RPMI8226 (cell line): ENCODE measurements around the gene ACSL4.
"Not testable (repeated sequence)": the region's sequence is repeated elsewhere in the genome, so short reads cannot be mapped to it uniquely, and the experiment has no call there.

Source experiments
- DNase-seq: peaks from one replicate; pipeline ENCODE4 v3.0.0-alpha.2; 2015

The ACSL4 gene

DNA sequence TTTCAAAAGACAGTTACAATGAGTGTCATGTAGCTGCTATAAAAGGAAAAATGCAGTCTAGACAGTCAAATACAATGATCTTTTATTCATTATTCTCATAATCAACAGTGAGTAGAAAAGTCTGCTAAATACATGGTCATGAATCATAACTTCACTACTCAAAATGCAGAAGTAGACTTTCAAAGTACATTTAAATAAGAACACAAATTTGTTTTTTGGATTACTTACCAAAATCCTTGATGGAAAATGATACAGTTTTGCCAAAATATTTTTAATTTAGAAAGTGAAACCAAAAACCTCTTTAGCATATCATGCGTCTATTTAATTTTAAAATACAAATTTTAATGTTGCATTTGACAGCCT is 4.9 kb downstream of the ACSL4 start:
- no peak for DNase-seq

DNA sequence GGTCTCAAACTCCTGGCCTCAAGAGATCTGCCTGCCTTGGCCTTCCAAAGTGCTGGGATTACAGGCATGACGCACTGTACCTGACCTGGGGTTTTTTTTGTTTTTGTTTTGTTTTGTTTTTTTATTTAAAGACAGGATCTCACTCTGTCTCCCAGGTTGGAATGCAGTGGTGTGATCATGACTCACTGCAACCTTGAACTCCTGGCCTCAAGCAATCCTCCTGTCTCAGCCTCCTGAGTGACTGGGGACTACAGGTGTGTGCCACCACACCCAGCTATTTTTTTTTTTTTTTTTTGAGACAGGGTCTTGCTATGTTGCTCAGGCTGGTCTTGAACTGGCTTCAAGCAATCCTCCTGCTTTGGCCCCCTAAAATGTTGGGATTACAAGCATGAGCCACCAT is 8.1 kb downstream of the ACSL4 start:
- not testable (repeated sequence) for DNase-seq

DNA sequence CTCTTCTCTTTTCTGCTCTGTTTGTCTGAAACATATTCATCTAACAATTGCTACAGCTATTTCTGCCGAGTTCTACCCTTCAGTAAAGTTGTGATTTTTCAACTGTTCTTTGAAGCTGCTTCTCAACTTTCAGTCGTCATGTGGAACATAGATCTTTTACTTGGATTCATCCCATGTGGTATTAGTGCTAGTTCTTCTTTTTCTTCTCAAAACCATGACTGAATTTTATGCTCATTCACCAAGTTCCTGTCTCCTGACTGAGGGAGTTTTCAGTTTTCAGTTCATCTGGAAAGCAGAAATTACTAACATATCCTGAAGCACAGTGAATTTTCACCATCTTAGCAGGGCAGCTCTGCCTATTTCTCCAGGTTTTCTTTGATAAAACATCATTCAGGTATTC is 12.1 kb downstream of the ACSL4 start:
- no peak for DNase-seq

DNA sequence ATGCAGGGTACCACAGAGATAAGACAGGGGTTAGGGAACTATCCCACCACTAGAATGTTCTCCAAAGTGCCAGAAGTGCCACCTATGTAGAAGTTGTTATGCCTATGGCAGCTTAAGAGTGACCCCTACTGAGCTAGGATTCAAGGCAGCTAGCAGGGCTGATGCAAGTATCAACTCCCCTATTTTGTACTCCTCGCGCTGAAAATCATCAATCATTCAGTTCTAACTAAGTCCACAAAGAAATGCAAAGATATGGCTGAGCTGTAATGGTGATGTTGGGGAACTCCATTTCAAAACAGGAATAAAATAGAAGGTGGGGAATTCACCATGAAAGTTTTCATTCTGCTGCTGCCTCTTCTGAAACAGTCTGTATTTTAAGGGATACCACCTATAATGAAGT is 13.8 kb downstream of the ACSL4 start:
- no peak for DNase-seq

DNA sequence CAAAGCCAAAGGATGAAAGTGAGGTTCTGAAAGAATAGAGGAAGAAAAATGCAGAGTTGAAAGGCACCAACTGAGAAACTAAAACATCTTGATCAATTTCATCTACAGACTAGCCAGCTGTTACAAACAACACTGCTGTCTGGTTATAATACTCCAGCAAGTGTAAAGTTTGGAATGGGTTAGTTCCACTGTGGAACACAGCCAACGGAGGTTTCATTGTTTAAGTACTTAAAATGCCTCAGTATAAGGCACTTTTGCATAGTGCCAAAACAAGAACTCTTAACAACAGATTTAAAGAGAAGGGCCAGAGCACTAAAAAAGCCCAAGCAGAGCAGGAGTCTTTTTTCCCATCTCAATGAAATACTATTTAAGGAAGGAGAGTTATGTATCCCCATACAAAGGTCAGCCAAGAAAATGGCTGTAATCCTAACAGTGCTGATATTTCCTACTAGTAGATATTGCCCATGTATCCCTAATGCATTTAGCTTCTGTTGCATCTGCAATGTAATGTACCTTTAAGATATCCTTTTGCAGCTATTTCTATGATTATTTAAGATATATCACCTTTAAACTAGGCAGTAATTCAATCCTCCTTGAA is 16.5 kb downstream of the ACSL4 start:
- no peak for DNase-seq

DNA sequence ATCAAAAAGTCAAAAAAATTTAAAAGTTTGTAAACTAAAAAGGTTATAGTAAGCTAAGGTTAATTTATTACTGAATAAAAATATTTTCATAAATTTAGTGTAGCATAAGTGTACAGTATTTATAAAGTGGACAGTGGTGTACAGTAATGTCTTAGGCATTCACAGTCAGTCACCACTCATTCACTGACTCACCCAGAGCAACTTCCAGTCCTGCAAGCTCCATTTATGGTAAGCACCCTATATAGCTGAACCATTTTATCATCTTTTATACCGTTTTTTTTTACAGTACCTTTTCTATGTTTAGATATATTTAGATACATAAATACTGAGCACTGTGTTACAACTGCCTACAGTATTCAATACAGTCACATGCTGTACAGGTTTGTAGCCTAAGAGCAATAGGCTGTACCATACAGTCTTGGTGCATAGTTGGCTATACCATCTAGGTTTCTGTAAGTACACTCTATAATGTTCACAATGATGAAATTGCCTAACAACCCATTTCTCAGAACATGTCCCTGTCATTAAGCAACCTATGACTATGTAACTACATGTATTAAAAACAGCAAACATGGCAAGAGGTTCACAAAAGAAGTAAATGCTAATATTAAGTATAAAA is 18.6 kb downstream of the ACSL4 start:
- no peak for DNase-seq

DNA sequence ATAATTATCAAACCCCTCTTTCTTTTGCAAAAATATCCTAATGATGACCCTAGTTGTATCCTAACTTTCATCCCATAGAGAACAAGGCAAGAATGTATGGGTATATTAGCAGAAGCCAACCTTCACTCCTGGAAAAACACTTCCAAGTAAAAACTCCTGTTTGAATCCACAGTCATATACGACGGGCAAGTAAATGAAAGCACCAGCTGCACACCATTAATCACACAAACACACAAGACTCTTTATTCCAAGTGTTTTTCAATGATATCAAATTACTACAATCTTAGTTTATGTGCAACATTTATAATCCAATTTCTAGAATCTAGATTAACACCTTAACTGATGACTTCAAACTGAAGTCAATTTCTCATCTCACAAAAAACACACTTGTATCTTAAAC is 22.9 kb downstream of the ACSL4 start:
- DNase-seq, result no peak

DNA sequence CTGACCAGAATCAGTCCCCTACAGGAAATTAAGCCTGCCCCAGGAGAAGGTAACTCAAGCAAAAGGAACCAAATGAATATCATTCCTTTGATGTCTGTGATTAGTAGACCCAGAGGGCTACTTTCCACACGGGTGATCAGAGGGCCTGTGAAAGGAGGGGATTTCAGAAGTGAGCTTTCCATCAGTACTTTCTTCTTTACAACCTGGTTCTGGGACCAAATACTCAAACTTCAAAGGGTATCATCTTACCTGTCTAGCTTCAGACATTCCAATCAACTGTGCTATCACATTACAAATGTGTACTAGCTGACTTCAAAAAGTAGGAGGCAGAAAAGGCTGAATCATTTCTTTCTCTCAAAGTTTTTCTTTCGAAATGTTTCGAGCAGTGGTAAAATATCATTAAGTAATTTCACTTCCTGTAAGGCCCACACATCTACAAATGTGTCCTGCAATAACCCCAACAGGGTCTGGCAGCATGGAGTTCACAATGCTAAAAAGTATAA is 23.9 kb downstream of the ACSL4 start:
- peak; percentile 39 for DNase-seq

DNA sequence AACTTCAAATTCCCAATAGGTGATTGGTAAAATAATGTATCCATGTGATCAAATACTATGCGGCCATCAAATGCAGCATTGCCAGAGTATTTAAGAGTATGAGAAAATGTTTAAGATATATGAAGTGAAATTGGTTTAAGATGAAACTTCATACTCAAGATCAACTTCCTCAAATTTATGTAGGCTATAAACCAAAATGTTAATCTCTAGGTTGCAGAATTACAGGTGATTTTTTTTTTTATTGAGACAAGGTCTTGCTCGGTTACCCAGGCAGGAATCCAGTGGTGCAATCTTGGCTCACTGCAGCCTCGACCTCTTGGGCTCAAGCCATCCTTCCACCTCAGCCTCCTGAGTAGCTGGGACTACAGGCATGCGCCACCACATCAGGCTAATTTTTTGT is 25.3 kb downstream of the ACSL4 start:
- no peak for DNase-seq

DNA sequence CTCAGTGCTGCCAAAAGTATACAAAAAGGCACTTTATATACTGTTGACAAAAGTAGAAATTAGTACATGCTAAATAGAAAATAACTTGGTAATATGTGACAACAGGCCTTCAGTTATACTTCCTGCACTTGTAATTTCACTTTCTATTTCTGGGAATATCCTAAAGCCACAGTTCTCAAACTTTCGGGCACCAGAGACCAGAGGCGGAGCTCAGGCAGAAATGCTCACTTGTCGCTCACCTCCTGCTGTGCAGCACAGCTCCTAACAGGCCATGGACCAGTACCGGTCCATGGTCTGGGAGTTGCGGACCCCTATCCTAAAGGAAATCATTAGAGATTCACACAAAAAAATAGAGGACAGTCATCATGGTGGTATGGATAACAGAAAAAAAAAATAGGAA is 25.7 kb downstream of the ACSL4 start:
- DNase-seq, result no peak

DNA sequence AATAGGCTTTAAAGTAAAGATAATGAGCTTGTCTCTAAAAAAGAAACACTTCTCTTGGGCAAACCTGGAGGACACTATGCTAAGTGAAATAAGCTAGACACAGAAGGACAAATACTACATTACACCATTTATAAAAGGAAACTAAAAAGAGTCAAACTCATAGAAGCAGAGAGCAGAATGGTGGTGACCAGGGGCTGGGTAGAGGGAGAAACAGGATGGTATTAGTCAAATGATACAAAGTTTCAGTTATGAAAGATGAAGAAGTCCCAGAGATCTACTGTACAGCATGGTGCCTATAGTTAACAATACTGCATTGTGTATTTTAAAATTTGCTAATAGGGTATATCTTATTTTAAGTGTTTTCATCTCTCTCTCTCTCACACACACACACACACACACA is 28.5 kb downstream of the ACSL4 start:
- DNase-seq, result no peak

DNA sequence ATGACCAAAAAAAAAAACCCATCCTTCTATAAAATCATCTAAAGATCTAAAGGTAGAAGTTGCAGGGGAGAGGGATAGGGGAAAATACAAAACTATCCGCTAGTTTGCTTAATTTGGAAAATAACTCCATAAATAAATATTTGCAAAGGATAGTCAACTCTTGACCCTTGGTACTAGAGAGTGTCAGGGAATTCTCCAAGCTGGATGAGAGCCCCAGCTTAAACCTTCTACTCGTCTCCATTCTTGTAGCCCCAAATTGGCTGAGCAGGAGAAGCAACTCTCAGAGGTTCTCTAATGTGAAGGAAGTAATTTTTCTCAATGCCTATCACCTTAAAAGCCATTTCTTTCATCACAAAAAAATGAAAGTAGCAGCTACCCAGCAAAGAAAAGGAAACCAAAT is 35.2 kb downstream of the ACSL4 start:
- no peak for DNase-seq

DNA sequence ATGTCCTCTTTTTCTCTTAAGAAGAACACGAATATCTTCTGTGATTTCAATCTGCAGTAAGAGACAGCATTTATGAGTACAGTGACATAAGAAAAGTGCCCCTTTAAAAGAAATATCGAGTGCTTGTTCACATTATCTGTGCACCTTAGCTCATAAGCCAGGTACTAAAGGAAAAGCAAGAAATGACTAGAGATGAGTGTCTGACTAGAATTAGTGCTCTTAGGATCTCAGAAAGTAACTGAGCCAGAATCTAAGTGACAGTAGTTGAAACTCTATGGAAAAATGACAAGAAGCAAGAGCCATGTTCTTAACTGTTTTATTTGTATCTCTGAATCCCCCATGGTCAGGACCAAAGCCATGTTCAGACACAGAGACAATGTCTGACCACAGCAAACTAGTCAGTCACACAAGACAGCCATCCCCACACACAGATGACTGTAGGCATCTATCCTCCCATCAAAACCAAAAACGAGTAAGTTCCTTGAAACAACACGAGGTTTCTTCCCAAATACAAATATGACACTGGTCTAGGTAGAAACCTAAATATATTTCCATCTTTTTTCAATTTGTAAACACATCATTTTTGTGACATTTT is 36.8 kb downstream of the ACSL4 start:
- no peak for DNase-seq

DNA sequence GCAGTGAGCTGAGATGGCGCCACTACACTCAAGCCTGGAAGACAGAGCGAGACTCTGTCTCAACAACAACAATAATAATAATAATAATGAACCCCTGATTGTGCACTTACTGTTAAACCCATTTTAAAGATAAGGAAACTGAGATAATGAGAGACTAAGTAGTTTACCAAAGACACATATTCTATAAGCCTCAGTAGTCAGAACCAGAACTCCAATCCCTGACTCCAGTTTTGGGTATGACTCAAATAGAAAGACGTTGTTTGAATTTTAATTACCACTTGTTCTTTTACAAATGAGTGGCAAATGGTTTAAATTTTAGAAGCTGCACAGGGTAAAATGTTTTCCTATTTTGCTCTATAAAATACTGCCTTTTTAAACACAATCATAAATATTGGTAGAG is 37.4 kb downstream of the ACSL4 start:
- DNase-seq, result no peak

DNA sequence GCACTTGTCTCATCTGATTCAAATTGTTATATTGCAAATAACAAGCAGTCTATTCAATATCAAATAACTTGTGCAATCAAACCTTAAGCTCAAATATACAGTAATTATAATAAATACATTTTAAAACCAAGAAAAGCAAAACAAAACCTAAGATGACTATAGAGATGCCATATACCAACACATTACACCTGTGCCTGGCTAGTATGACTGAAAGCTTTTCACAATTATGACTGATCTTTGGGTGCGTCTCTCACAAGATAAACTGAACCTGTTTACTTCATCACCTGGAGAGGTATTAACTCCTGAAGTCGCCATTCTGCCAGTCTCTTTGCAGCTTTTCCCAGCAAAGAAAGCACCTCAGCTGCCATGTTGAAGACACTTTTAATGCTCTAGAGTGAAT is 41.3 kb downstream of the ACSL4 start:
- DNase-seq, result no peak

DNA sequence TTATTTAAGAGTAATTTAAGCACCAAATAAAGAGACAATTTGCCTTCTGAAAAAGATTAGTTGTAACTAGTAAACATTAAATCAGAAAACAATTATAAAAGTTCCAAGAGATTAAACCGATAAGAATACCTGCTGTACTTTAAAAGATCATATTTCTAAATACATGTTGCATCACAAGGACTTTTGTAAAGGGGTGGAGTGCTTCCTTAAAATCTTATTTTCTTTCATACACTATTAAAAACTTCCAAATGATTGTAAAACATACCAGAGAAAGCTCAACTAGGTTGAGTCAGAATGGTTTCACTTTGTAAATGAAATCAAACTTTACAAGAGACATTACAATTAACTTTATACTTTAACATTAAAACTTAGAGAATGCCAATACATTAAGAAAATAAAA is 41.8 kb downstream of the ACSL4 start:
- DNase-seq, result no peak

DNA sequence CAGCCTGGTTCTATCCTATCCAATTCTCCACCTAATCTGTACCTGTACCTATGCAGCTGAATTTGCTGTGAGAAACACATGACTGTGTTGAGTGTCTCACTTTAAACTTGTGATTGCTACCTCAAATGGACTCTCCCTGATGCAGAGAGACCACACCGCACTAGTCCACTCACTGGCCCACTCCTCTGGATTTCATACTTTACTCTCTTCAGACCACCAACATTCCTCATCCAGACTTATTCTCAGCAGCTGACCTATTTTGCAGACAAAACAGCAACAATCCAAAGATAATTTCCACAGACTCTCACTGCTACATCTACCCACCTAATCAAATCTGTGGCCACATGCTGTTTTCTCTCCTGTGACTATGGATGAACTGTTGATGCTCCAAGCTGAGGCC is 45.2 kb downstream of the ACSL4 start:
- DNase-seq, result no peak

DNA sequence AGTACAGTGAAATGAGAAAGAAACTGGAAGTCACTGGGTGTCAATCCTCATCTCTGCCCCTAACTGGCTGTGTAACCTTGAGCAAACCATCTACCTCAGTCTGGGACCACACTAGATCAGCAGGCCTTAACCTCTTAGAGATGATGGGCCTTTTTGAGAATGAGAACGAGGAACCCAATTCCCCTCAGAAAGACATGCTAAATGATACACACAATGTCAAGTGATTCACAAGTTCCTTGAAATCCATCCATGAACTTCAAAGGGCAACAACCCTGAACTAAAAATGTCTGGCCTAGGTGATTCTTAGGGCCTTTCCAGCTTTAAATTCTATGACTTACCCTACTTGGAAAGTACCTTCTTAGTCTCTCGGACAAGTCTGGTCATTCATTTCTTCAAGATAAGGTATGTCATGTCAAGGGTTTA is 47.4 kb downstream of the ACSL4 start:
- no peak for DNase-seq

DNA sequence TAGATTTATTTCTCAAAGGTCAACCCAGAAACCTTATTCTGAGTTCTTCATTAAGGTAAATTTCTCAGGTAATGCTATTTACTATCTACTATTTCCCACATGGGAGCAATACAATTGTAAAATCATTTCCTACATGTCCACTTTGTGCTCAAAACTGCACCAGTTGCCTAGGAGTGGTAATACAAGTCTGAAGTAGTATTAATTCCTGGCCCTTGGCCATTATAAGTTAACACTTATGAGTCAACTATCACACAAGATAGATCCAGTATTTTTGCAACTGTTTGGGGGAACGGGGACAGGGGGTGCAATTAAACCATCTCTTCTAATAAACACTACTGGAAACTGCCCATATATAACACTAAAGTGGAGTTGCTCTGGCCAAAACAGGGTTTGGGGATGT is 48.9 kb downstream of the ACSL4 start:
- DNase-seq, result no peak

DNA sequence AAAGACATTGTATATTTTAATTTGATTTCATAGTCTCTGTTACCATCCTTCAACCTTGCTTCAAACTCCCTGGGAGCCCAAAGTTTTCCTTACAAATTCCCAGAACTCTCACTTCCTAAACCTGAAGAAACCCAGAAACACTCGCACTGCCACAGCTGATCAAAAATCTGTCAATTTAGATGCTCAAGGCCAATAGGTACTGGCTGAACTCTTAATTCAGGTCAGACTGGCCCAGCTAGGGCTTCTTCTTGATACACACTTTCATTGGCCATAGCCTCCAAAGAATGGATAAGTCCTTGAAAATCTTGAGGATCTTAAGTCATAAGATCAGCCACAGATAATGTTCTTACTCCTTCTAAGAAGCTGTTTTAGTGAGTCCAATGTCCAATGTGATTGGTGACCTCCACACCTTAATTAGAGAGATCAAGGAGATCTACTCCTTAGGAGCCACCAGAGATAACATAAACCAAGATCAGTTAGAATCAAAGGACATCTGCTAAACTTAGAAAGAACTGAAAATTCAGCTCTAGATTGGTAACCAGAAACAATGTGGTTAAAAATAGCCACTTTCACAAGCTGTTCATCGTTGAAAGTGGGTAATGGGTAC is 51.5 kb downstream of the ACSL4 start:
- DNase-seq, result no peak

DNA sequence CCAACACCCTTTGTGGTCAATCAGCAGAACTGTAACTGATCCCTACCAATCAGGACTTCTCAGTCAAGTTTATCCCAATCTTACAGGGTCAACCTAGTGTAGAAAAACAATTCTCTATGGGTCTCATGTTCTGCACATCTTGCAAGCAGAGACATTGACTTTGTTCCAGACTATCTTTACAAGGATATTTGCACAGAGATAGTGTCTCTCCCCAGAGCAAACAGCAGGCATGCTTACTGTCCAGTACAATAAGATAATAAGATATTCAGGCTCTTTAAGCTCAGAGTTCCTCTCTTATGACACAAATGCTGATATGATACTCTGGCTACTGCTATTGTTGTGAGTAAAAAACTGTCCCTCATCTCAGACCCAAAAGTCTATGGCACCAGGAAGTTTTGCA is 53.2 kb downstream of the ACSL4 start:
- no peak for DNase-seq

DNA sequence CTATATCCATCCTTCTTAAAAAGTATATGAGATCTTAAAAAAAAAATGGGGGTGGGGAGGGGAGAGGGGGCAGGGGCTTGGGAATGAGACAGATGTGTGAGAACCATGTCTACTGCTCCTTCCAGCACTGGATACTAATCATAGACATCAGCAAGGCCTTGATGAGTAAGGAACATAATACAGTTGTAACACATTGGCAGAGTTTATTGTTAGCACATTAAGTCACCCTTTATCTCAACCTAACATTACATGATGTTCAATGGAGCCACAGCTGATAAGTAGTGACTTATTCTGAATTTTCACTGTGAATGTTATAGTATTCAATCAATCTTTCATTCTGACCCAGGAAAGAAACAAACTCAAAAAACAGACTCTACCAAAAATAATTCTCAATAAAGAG is 60.8 kb downstream of the ACSL4 start:
- DNase-seq, result no peak

DNA sequence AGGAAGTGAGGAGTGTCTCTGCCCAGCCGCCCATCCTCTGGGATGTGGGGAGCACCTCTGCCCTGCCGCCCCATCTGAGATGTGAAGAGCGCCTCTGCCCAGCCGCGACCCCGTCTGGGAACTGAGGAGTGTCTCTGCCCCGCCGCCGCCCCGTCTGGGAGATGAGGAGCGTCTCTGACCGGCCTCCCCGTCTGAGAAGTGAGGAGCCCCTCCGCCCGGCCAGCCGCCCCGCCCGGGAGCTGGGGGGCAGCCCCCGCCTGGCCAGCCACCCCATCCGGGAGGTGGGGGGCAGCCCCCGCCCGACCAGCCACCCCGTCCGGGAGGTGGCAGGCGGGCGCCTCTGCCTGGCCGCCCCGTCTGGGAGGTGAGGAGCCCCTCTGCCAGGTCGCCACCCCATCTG is 61.9 kb downstream of the ACSL4 start:
- not testable (repeated sequence) for DNase-seq

DNA sequence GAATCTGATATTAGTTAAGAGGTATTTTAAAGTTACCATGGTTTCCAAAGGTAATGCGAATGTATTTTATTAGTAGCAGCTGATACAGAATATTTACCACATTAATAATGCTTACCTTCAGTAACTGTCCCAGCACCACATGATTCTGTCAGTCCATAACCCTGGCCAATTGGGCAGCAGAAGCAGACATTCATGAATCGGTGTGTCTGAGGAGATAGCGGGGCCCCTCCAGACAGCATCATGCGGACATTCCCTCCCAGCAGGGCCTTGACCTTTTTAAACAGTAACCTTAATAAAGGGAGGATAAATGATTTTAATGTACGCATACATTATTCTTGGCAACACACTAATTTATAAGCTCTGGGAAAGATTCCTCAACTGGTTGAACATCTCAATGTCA is 65.1 kb downstream of the ACSL4 start:
- no peak for DNase-seq
